Activated naive CD4-positive, alpha-beta T cell treated with anti-CD3 and anti-CD28 coated beads, Interleukin-2, amount 50 U/mL, for 72 hours (primary cell): Measurements from ENCODE around the gene STK36. TPM values are rescaled to one million over a fixed set of nuclear protein-coding genes. Genes with fewer than 3 reads are reported as not detected.

Source experiments
- ATAC-seq, 2 donors: fragments of 150-1000 bp; cut with Tn5 transposase; 2 replicates each; pipeline ENCODE4 v1.10.0; 2021; ENCODE audit warnings: mild to moderate bottlenecking in 2 of 2, moderate library complexity in 2 of 2
- DNase-seq, 2 donors: peaks; one replicate each; pipeline ENCODE4 v3.0.0; 2021 to 2022; ENCODE audit warnings: low spot score in 2 of 2
- H3K27ac Mint-ChIP-seq, 2 donors: one replicate each; pipeline ENCODE4 v1.8.0; 2022; ENCODE audit warnings: mild to moderate bottlenecking in 2 of 2, mixed read lengths in 2 of 2
- H3K36me3 Mint-ChIP-seq, 2 donors: one replicate each; pipeline ENCODE4 v1.8.0; 2022; ENCODE audit warnings: mixed read lengths in 2 of 2
- H3K9me3 Mint-ChIP-seq, 2 donors: one replicate each; pipeline ENCODE4 v1.8.0; 2022; ENCODE audit warnings: mixed read lengths in 2 of 2
- total RNA-seq, 2 donors: library from RNA; stranded (reverse); gene quantifications; one replicate each; pipeline ENCODE4 v1.2.3, GENCODE V29; 2022

STK36 gene, protein sequence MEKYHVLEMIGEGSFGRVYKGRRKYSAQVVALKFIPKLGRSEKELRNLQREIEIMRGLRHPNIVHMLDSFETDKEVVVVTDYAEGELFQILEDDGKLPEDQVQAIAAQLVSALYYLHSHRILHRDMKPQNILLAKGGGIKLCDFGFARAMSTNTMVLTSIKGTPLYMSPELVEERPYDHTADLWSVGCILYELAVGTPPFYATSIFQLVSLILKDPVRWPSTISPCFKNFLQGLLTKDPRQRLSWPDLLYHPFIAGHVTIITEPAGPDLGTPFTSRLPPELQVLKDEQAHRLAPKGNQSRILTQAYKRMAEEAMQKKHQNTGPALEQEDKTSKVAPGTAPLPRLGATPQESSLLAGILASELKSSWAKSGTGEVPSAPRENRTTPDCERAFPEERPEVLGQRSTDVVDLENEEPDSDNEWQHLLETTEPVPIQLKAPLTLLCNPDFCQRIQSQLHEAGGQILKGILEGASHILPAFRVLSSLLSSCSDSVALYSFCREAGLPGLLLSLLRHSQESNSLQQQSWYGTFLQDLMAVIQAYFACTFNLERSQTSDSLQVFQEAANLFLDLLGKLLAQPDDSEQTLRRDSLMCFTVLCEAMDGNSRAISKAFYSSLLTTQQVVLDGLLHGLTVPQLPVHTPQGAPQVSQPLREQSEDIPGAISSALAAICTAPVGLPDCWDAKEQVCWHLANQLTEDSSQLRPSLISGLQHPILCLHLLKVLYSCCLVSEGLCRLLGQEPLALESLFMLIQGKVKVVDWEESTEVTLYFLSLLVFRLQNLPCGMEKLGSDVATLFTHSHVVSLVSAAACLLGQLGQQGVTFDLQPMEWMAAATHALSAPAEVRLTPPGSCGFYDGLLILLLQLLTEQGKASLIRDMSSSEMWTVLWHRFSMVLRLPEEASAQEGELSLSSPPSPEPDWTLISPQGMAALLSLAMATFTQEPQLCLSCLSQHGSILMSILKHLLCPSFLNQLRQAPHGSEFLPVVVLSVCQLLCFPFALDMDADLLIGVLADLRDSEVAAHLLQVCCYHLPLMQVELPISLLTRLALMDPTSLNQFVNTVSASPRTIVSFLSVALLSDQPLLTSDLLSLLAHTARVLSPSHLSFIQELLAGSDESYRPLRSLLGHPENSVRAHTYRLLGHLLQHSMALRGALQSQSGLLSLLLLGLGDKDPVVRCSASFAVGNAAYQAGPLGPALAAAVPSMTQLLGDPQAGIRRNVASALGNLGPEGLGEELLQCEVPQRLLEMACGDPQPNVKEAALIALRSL (N-terminal part only)
- total RNA-seq, result 10 to 100 TPM; 16.5 to 22.5 TPM

GRCh38 chr2:218671654-218672566 is at the start of gene STK36, which contains the start of gene RNF25:
STK36 (plus strand) TSS chr2:218672086; CDS start chr2:218672830, 744 bp downstream.
RNF25 (minus strand) TSS chr2:218672002; CDS start chr2:218671970, 32 bp downstream.
- ATAC-seq (peak; percentile 97 to 99), DNase-seq (peak; percentile 76 to 79)
- peaks cover 11 to 18% of the 10 kb centered on the region in 2 donors for H3K36me3 Mint-ChIP-seq
- no peaks in the 10 kb centered on the region for H3K9me3 Mint-ChIP-seq
- H3K27ac Mint-ChIP-seq, result peak within 1 kb of the TSS; percentile 95 to 99

DNA sequence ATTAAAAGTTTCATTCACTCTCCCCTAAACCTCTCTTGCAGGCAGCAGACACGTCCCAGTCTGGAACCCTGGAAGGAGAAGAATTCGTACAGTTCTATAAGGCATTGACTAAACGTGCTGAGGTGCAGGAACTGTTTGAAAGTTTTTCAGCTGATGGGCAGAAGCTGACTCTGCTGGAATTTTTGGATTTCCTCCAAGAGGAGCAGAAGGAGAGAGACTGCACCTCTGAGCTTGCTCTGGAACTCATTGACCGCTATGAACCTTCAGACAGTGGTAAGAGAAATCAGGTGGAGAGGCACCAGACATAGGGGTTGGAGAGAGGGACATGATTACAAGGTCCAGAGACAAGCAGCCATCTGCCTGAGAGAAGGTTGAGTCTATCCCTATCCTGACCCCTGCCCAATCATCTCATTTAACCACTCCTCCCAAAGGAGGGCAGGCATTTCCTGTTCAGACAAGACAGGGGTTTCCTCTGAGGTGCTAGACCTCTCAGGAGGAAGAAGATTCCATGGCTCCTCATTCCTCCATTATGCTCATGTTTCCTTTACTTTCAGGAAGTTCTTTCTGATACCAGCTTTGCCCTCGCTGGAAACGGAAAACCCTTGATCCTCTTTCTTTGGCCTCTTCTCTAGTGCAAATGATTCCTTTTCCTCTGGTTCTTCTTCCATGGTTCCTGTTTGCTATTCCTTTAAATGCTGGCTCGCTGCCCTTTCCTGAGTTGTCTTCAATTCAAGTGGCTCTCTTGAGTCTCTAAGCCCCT is 49.1 kb upstream of the STK36 start:
- H3K9me3 Mint-ChIP-seq, result no peaks in the 10 kb centered on the region
- H3K27ac Mint-ChIP-seq, result no peak overlapping the region
- ATAC-seq (no peak), DNase-seq (no peak)
- H3K36me3 Mint-ChIP-seq, result no peaks in the 10 kb centered on the region

GRCh38 chr2:218623366-218623705 is 48.5 kb upstream of the STK36 start:
- DNase-seq (no peak), ATAC-seq (no peak)
- Mint-ChIP-seq H3K36me3 (no peaks in the 10 kb centered on the region), H3K9me3 (no peaks in the 10 kb centered on the region), H3K27ac (no peak overlapping the region)

DNA sequence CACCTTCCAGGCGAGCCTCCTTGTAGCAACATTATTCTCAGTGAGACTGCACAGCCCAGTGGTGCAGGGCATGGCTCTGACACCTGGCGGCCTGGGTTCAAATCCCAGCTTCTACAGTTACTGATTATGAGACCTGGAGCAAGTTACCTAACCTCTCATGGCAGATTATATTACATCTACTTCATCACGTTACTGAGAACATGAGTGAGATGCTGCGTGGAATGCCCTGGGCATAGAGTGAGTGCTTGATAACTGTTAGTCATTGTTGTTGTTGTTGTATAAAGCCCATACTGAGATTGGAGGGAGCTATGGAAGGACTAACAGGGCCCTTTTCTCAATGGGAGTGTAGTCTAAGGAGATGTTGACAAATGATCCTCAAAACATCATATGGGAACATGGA is 45.5 kb upstream of the STK36 start:
- H3K36me3 Mint-ChIP-seq, result no peaks in the 10 kb centered on the region
- no peak for ATAC-seq
- DNase-seq, result no peak
- no peak overlapping the region for H3K27ac Mint-ChIP-seq
- no peaks in the 10 kb centered on the region for H3K9me3 Mint-ChIP-seq

- no peak for DNase-seq
- Mint-ChIP-seq H3K27ac (no peak overlapping the region), H3K36me3 (no peaks in the 10 kb centered on the region), H3K9me3 (no peaks in the 10 kb centered on the region)
- ATAC-seq, result peak in 1 of 2 donors; percentile 49
These were observed 43.9 kb upstream of the STK36 start for GRCh38 chr2:218627939-218628338.

DNA sequence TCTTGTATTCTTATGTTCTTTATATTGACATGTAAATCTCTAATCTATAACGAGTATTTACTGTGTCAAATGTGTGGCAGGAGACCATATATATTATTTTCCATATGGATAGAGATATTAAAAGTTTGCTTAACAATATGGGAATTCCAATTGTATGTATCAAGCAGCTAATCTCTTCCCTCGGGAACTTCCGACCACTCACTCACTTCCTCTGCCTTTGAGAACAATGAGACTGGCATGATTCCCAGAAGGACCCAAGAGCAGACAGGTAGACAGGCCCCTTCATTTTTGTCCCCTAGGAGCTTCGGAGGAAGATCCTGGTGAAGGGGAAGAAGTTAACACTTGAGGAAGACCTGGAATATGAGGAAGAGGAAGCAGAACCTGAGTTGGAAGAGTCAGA is 40.0 kb upstream of the STK36 start:
- Mint-ChIP-seq H3K9me3 (no peaks in the 10 kb centered on the region), H3K27ac (peak overlapping the region in 1 of 2 donors; percentile 13), H3K36me3 (no peaks in the 10 kb centered on the region)
- no peak for ATAC-seq
- no peak for DNase-seq

GRCh38 chr2:218635719-218636118 is 36.2 kb upstream of the STK36 start:
- Mint-ChIP-seq H3K36me3 (no peaks in the 10 kb centered on the region), H3K27ac (no peak overlapping the region), H3K9me3 (no peaks in the 10 kb centered on the region)
- DNase-seq (no peak), ATAC-seq (no peak)

DNA sequence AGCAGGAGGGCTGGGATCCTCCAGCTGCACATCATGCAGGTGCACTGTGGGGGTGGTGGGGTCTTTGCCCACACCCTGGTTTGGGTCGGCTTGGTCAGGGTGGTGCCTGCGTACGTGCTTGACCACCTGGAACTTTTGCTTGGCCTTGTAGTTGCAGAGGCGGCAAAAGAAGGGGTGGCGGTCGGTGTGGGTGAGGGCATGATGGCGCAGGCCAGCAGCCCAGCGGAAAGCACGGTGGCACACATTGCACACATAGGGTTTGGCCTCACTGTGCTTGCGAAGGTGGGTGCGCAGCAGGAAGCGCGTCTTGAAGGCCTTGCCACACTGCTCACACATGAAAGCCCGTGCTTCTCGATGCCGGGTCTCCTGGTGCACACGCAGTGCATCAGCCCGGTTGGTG is 33.5 kb upstream of the STK36 start:
- Mint-ChIP-seq H3K36me3 (no peaks in the 10 kb centered on the region), H3K9me3 (no peaks in the 10 kb centered on the region), H3K27ac (peak overlapping the region in 1 of 2 donors; percentile 9)
- ATAC-seq (no peak), DNase-seq (no peak)

- H3K9me3 Mint-ChIP-seq, result no peaks in the 10 kb centered on the region
- H3K36me3 Mint-ChIP-seq, result peaks cover 7 to 10% of the 10 kb centered on the region in 2 donors
- ATAC-seq, result no peak
- H3K27ac Mint-ChIP-seq, result peak overlapping the region in 1 of 2 donors; percentile 69
- DNase-seq, result no peak
These were observed 29.7 kb upstream of the STK36 start for GRCh38 chr2:218642121-218642656.

- H3K36me3 Mint-ChIP-seq, result peaks cover 11% of the 10 kb centered on the region in 2 donors
These were observed 29.1 kb upstream of the STK36 start for GRCh38 chr2:218642786-218643185.

DNA sequence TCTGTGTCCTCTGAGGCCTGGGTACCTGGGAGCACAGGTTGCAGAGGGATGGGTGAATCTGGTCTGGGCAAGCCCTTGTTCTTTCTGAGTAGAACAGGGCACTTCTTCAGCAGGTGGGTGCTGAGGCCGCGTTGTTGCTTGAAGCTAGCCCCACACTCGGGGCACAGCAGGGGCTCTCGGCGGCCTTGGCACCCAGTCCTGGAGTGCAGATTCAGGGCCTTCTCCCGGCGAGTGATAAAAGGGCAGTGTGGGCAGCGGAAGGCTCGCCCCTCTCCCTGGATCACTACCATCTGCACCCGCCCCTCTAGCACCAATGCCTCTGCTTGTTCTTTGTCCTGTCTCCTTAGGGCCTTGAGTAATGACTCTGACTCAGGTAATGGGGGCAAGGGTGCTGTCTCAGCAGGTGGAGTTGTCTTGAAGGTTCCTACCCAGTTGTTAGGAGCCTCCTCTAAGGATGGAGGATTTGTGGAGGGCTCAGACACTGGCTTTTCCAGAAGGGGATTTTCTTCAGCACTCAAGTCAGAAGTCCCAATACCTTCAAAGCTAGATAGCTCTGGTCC is 28.1 kb upstream of the STK36 start:
- Mint-ChIP-seq H3K36me3 (peaks cover 21 to 22% of the 10 kb centered on the region in 2 donors), H3K27ac (peak overlapping the region in 1 of 2 donors; percentile 11), H3K9me3 (no peaks in the 10 kb centered on the region)
- no peak for DNase-seq
- no peak for ATAC-seq

More at GRCh38 chr2:218642786-218643185, 29.1 kb upstream of the STK36 start:
- H3K27ac Mint-ChIP-seq, result peak overlapping the region in 1 of 2 donors; percentile 69
- no peaks in the 10 kb centered on the region for H3K9me3 Mint-ChIP-seq
- ATAC-seq (no peak), DNase-seq (no peak)

GRCh38 chr2:218644721-218645120 is 27.2 kb upstream of the STK36 start:
- Mint-ChIP-seq H3K36me3 (peaks cover 23% of the 10 kb centered on the region in 2 donors), H3K9me3 (no peaks in the 10 kb centered on the region), H3K27ac (peak overlapping the region; percentile 2 to 80)
- no peak for DNase-seq
- ATAC-seq, result no peak

DNA sequence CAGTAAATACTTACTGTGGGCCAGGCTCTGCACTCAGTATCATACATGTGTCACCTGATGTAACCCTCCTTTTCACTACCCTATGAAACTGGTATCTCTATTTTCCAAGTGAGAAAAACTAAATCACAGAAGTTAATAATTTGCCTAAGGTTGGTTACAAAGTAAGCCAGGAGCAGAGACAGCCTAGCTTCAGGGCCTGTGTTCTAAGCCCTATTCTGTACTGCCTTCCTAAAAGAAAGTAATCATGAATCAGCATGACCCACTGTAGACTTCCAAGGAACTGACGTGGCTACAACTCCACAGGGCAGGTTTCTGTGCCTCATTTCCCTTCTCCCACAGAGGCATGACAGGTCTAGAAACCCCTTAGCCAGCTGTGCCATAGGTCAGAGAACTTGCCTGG is 26.8 kb upstream of the STK36 start:
- Mint-ChIP-seq H3K27ac (no peak overlapping the region), H3K36me3 (peaks cover 23% of the 10 kb centered on the region in 2 donors)
- no peak for ATAC-seq

GRCh38 chr2:218648088-218648786 is 23.6 kb upstream of the STK36 start:
- Mint-ChIP-seq H3K36me3 (peaks cover 23 to 36% of the 10 kb centered on the region in 2 donors), H3K9me3 (no peaks in the 10 kb centered on the region), H3K27ac (peak overlapping the region; percentile 33 to 38)
- peak in 1 of 2 donors; percentile 56 for DNase-seq
- ATAC-seq, result peak; percentile 67 to 80

More for the DNA sequence above, 26.8 kb upstream of the STK36 start:
- DNase-seq, result no peak
- no peaks in the 10 kb centered on the region for H3K9me3 Mint-ChIP-seq
